Loucy (cell line): ENCODE results near the gene ASCL1.

Experiments used
- H2AFZ ChIP-seq: fragments of 200-600 bp; sonication (generic); 2 replicates; pipeline ENCODE4 v1.6.0; 2016; ENCODE audit warnings: antibody characterized with exemption, mild to moderate bottlenecking, low read length, moderate library complexity
- H3F3A ChIP-seq: fragments of 200-600 bp; 2 replicates; pipeline ENCODE4 v1.6.0; 2016; ENCODE audit warnings: antibody characterized with exemption, low read depth, mild to moderate bottlenecking
- H3K27me3 ChIP-seq: fragments of 200-600 bp; sonication (generic); 2 replicates; pipeline ENCODE4 v1.6.1; 2014; ENCODE audit warnings: low read length, mild to moderate bottlenecking; ENCODE audit not compliant: insufficient read depth, poor library complexity, severe bottlenecking
- H3K36me3 ChIP-seq: fragments of 200-600 bp; sonication (generic); 2 replicates; pipeline ENCODE4 v1.6.1; 2016; ENCODE audit warnings: low read length; ENCODE audit not compliant: insufficient read depth
- H3K4me1 ChIP-seq: fragments of 200-600 bp; sonication (generic); 2 replicates; pipeline ENCODE4 v1.5.1; 2014; ENCODE audit warnings: low read length, mild to moderate bottlenecking; ENCODE audit not compliant: insufficient read depth, poor library complexity, severe bottlenecking
- H3K4me2 ChIP-seq: fragments of 200-600 bp; sonication (generic); 2 replicates; pipeline ENCODE4 v1.6.0; 2014; ENCODE audit warnings: antibody characterized with exemption, low read length, low read depth, mild to moderate bottlenecking; ENCODE audit not compliant: poor library complexity, severe bottlenecking
- H3K4me3 ChIP-seq: fragments of 200-600 bp; sonication (generic); 2 replicates; pipeline ENCODE4 v1.5.1; 2014; ENCODE audit warnings: low read length, mild to moderate bottlenecking, mixed read lengths; ENCODE audit not compliant: poor library complexity, severe bottlenecking
- H3K79me2 ChIP-seq: fragments of 200-600 bp; sonication (generic); 2 replicates; pipeline ENCODE4 v1.6.1; 2014; ENCODE audit warnings: low read length; ENCODE audit not compliant: insufficient read depth
- H3K9ac ChIP-seq: fragments of 200-600 bp; sonication (generic); 2 replicates; pipeline ENCODE4 v1.6.0; 2014; ENCODE audit warnings: mild to moderate bottlenecking, low read depth, low read length, moderate library complexity; ENCODE audit not compliant: poor library complexity, severe bottlenecking
- H3K9me2 ChIP-seq: fragments of 200-600 bp; sonication (generic); replicated peaks from 2 replicates; pipeline ENCODE4 v1.6.1; 2016; ENCODE audit warnings: low read depth, low read length, mixed read lengths
- H3K9me3 ChIP-seq: fragments of 200-600 bp; sonication (generic); 2 replicates; pipeline ENCODE4 v1.6.1; 2014; ENCODE audit warnings: mild to moderate bottlenecking, antibody characterized with exemption, low read length, low read depth; ENCODE audit not compliant: insufficient read depth
- H4K20me1 ChIP-seq: fragments of 200-600 bp; sonication (generic); 2 replicates; pipeline ENCODE4 v1.6.0; 2014; ENCODE audit warnings: antibody characterized with exemption, low read length, mild to moderate bottlenecking; ENCODE audit not compliant: insufficient read depth, poor library complexity, severe bottlenecking
- EZH2phosphoT487 ChIP-seq: fragments of 200-600 bp; IDR thresholded peaks from 2 replicates; pipeline ENCODE4 v1.6.1; 2018; ENCODE audit warnings: antibody characterized with exemption, mild to moderate bottlenecking, moderate library complexity, borderline replicate concordance
- TF ChIP-seq, protein P1 (sequence below): fragments of 200-600 bp; sonication (generic); conservative IDR thresholded peaks from 2 replicates; pipeline ENCODE4 v1.5.1; 2014; ENCODE audit warnings: mild to moderate bottlenecking, antibody characterized with exemption, low read length

The ASCL1 gene

DNA sequence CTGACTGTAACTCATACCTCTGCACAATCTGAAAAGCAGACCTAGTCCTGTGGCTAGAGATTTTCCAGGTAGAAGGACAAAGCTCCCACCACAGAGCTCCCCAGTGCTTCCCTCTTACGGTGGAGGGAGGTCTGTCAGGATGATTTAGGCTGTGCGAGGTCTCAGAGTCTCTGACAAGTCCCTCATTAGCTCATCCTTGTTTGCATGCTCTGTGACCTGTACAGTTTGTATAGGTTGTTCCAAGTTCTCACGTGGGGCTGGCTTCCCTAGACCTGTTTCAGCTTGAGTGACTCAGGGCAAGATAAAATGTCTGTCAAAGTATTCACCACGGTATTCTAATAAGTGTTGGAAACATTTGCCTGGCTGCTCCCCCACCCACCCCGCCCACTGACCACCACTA is 34.8 kb downstream of the ASCL1 start:
- no peaks in the 10 kb centered on the region for H3K9me2 ChIP-seq
- no peak for TF ChIP-seq EZH2phosphoT487
- no peaks in the 10 kb centered on the region for H3K9me3 ChIP-seq
- no peaks in the 10 kb centered on the region for H4K20me1 ChIP-seq
- H2AFZ ChIP-seq, result no peak overlapping the region
- H3K4me1 ChIP-seq, result no peaks in the 10 kb centered on the region
- no peaks in the 10 kb centered on the region for H3F3A ChIP-seq
- H3K4me2 ChIP-seq, result no peak overlapping the region
- no peaks in the 10 kb centered on the region for H3K36me3 ChIP-seq
- no peak overlapping the region for H3K4me3 ChIP-seq
- no peaks in the 10 kb centered on the region for H3K27me3 ChIP-seq
- no peak overlapping the region for H3K9ac ChIP-seq
- H3K79me2 ChIP-seq, result no peaks in the 10 kb centered on the region

DNA sequence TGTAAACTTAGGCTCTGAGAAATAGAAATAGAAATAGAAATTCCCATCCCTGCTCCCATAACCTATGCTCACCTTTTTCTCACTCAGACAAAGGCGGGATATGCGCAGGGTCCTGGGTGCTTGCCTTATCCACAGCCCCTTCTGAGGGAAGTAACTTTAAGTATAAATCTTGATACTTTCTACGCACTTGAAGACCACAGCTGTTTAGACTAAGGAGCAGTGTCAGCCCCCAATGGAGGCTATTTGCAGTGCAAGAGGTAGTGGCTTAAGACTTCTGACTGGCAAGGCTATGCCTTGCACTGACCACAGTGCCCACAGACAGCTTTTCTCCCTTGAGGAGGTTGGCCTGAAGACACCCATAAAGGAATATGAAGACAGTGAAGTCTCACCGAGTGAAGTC is 35.2 kb downstream of the ASCL1 start:
- no peaks in the 10 kb centered on the region for H3K79me2 ChIP-seq
- H3K36me3 ChIP-seq, result no peaks in the 10 kb centered on the region
- H3K4me2 ChIP-seq, result no peak overlapping the region
- no peak overlapping the region for H3K4me3 ChIP-seq
- no peaks in the 10 kb centered on the region for H4K20me1 ChIP-seq
- H3K9me2 ChIP-seq, result no peaks in the 10 kb centered on the region
- no peaks in the 10 kb centered on the region for H3K27me3 ChIP-seq
- TF ChIP-seq EZH2phosphoT487, result no peak
- TF ChIP-seq, protein P1, sequence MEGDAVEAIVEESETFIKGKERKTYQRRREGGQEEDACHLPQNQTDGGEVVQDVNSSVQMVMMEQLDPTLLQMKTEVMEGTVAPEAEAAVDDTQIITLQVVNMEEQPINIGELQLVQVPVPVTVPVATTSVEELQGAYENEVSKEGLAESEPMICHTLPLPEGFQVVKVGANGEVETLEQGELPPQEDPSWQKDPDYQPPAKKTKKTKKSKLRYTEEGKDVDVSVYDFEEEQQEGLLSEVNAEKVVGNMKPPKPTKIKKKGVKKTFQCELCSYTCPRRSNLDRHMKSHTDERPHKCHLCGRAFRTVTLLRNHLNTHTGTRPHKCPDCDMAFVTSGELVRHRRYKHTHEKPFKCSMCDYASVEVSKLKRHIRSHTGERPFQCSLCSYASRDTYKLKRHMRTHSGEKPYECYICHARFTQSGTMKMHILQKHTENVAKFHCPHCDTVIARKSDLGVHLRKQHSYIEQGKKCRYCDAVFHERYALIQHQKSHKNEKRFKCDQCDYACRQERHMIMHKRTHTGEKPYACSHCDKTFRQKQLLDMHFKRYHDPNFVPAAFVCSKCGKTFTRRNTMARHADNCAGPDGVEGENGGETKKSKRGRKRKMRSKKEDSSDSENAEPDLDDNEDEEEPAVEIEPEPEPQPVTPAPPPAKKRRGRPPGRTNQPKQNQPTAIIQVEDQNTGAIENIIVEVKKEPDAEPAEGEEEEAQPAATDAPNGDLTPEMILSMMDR, result no peak
- H3K9me3 ChIP-seq, result no peaks in the 10 kb centered on the region
- H3K9ac ChIP-seq, result no peak overlapping the region
- H3F3A ChIP-seq, result no peaks in the 10 kb centered on the region
- H2AFZ ChIP-seq, result no peak overlapping the region
- H3K4me1 ChIP-seq, result no peaks in the 10 kb centered on the region

DNA sequence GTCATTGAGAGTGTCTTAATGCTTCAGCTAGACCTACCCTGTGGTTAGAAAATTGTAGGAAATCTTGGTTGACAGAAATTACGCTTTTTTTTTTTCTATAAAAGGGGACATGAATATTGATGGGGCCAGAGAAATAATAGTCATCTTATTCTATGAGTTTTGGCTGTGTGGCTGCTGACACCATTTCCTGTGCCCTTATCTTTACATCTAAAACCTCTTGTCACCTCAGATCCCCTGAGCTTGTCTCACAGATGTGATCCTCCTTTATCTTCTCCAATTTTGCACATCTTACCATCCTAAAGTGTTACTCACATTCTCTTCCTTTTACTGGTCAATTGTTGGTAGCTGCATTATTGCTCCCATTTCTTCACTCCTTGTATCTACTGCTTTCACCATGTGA is 36.1 kb downstream of the ASCL1 start:
- Histone ChIP-seq H3F3A (no peaks in the 10 kb centered on the region), H4K20me1 (no peaks in the 10 kb centered on the region), H3K9ac (no peak overlapping the region), H3K79me2 (no peaks in the 10 kb centered on the region), H3K4me2 (no peak overlapping the region), H3K27me3 (no peaks in the 10 kb centered on the region), H3K9me3 (no peaks in the 10 kb centered on the region), H3K4me3 (no peak overlapping the region), H3K36me3 (no peaks in the 10 kb centered on the region), H2AFZ (no peak overlapping the region), H3K9me2 (no peaks in the 10 kb centered on the region), H3K4me1 (no peaks in the 10 kb centered on the region)
- TF ChIP-seq, protein P1, result no peak
- no peak for TF ChIP-seq EZH2phosphoT487

DNA sequence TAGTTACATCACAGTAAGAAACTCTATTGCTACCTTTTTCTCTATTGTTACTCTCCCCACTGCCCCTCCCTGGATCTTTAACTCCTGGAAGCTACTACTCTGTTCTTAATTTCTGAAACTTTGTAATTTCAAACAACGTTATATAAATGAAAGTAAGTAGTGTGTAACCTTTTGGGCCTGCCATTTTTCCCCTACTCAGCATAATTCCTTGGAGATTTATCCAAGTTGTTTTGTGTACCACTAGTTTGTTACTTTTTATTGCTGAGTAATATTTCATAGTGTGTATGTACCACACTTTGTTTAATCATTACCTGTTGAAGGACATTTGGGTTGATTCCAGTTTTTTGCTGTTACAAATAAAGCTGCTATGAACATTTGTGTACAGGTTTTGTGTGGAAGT is 37.9 kb downstream of the ASCL1 start:
- Histone ChIP-seq H3K27me3 (no peaks in the 10 kb centered on the region), H2AFZ (no peak overlapping the region), H3K9me2 (no peaks in the 10 kb centered on the region), H3F3A (no peaks in the 10 kb centered on the region), H3K9me3 (0 out of 2 replicates have a peak, but pooled peaks cover 2% of the 10 kb centered on the region), H3K4me3 (no peak overlapping the region), H3K79me2 (no peaks in the 10 kb centered on the region), H3K9ac (no peak overlapping the region), H3K36me3 (no peaks in the 10 kb centered on the region), H3K4me1 (no peaks in the 10 kb centered on the region), H4K20me1 (no peaks in the 10 kb centered on the region), H3K4me2 (no peak overlapping the region)
- no peak for TF ChIP-seq EZH2phosphoT487
- TF ChIP-seq, protein P1, result no peak
